Measurements from ENCODE around the gene NAPB. TPM values are rescaled to one million over a fixed set of nuclear protein-coding genes. Genes with fewer than 3 reads are reported as not detected.

Gene NAPB
- total and polyA plus RNA-seq, 10 of the 15 experiments (the other 5 are each of a cell fraction or from before 2014, with no cell fraction given) = 2.1 to 15.9 (median 7.2) TPM

DNA sequence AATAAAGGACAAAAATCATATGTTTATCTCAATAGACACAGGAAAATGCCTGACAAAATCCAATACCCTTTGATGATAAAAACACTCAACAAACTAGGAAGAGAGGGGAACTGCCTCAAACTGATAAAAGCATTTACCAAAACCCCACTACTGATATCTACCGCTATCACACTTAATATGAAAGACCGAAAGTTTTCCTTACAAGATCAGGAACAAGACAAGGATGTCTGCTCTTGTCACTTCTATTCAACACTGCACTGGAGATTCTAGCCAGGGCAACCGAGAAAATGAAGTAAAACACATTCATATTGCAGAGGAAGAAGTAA is 34.2 kb downstream of the NAPB start (continued):
- TF ChIP-seq, protein P1, sequence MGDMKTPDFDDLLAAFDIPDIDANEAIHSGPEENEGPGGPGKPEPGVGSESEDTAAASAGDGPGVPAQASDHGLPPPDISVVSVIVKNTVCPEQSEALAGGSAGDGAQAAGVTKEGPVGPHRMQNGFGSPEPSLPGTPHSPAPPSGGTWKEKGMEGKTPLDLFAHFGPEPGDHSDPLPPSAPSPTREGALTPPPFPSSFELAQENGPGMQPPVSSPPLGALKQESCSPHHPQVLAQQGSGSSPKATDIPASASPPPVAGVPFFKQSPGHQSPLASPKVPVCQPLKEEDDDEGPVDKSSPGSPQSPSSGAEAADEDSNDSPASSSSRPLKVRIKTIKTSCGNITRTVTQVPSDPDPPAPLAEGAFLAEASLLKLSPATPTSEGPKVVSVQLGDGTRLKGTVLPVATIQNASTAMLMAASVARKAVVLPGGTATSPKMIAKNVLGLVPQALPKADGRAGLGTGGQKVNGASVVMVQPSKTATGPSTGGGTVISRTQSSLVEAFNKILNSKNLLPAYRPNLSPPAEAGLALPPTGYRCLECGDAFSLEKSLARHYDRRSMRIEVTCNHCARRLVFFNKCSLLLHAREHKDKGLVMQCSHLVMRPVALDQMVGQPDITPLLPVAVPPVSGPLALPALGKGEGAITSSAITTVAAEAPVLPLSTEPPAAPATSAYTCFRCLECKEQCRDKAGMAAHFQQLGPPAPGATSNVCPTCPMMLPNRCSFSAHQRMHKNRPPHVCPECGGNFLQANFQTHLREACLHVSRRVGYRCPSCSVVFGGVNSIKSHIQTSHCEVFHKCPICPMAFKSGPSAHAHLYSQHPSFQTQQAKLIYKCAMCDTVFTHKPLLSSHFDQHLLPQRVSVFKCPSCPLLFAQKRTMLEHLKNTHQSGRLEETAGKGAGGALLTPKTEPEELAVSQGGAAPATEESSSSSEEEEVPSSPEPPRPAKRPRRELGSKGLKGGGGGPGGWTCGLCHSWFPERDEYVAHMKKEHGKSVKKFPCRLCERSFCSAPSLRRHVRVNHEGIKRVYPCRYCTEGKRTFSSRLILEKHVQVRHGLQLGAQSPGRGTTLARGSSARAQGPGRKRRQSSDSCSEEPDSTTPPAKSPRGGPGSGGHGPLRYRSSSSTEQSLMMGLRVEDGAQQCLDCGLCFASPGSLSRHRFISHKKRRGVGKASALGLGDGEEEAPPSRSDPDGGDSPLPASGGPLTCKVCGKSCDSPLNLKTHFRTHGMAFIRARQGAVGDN (IDR thresholded peaks at IDR 0.05) = no peak

DNA sequence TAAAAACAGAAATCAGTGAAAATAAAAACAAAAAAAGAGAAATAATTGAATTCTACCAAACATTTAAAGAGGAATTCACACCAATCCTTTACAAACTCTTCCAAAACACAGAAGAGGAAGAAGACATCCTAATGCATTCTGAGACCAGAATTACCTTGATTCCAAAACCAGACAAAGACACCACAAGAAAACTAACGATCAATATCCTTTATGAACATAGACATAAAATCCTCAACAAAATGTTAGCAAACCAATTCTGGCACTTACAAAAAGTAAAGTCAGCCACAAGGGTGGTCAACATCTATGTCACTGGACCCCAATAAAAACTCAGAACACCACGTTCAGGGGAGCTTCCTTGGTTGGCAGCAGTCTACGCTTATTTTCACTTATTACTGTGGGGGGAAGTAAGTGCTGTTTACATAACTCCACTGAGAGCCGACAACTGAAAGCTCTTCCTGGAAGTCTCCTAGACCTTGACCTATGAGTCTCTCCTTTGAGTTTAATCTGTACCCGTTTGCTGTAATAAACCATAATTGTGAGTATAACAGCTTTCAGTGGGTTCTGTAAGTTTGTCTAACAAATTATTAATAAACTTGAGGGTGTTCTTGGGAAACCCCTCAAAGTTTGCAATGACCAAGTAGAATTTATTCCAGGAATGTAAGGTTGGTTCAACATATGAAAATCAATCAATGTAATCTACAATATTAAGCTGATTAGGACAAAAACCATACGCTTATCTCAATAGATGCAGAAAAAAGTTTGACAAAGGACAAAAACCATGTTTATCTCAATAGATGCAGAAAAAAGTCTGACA is 34.8 kb downstream of the NAPB start:
- RAD21 ChIA-PET (ENCODE audit: unreplicated experiment) = no interaction called here
- in situ Hi-C loops (cut with MboI) = no loop called here
- no peak overlapping the region for H3K4me3 ChIP-seq
- POLR2A ChIA-PET = no interaction called here
- FAIRE-seq (no peak), DNase-seq (ENCODE audit: low read depth, low spot score) (no peak), ATAC-seq (no peak)
- CTCF ChIA-PET = no interaction called here
- BruUV-seq (replicated peaks) = no TSS peak
- no peaks in the 10 kb centered on the region for H3K9me3 ChIP-seq (replicated peaks; ENCODE audit: control insufficient read depth, insufficient read depth, low read length)
- H4K20me1 ChIP-seq (ENCODE audit: control insufficient read depth, insufficient read depth) = no peaks in the 10 kb centered on the region
- no peaks in the 10 kb centered on the region for H3K79me2 ChIP-seq (ENCODE audit: control insufficient read depth, insufficient read depth, low read length)
- intact Hi-C loops (cut with micrococcal nuclease; ENCODE audit: unreplicated experiment) = no loop called here
- no peaks in the 10 kb centered on the region for H3K27me3 ChIP-seq (replicated peaks in 1 of 2; ENCODE audit: control insufficient read depth in 2 of 2, insufficient read depth in 2 of 2, low read length in 1 of 2)
- H3K9ac ChIP-seq (ENCODE audit: control insufficient read depth, insufficient read depth, low read length) = no peak overlapping the region
- no peak overlapping the region for H2AFZ ChIP-seq (ENCODE audit: control insufficient read depth, low read depth, low read length)
- no peak overlapping the region for H3K27ac ChIP-seq (ENCODE audit: control insufficient read depth, insufficient read depth)
- no peaks in the 10 kb centered on the region for H3K4me1 ChIP-seq (ENCODE audit: control insufficient read depth, insufficient read depth, low read length)
- 71% methylated on average over 6 of the region's 6 CpGs for WGBS (ENCODE audit: insufficient coverage, insufficient replicate concordance, low lambda C conversion rate, missing lambda C conversion rate)
- SMC1A ChIA-PET (ENCODE audit: uncharacterized antibody, unreplicated experiment) = interaction anchor here (0.8 to 1.3 kb wide), 2 partner anchors 19 to 80 kb away, joined by 3 read pairs; no protein-coding TSS in a partner anchor
- peaks cover 0 to 13% of the 10 kb centered on the region in 2 experiments for H3K36me3 ChIP-seq (ENCODE audit: control insufficient read depth in 2 of 2, insufficient read depth in 2 of 2, low read length in 1 of 2)
- no peak overlapping the region for H3K4me2 ChIP-seq (ENCODE audit: control insufficient read depth, insufficient read depth)
- no peak for TF ChIP-seq SREBF1 (IDR thresholded peaks at IDR 0.05; ENCODE audit: low read length)
- no peak for TF ChIP-seq PAX8 (IDR thresholded peaks at IDR 0.05)
- no peak for TF ChIP-seq CEBPB (IDR thresholded peaks at IDR 0.05; ENCODE audit: borderline replicate concordance in 1 of 2, low read depth in 2 of 2, low read length in 2 of 2)
- TF ChIP-seq, protein P2, sequence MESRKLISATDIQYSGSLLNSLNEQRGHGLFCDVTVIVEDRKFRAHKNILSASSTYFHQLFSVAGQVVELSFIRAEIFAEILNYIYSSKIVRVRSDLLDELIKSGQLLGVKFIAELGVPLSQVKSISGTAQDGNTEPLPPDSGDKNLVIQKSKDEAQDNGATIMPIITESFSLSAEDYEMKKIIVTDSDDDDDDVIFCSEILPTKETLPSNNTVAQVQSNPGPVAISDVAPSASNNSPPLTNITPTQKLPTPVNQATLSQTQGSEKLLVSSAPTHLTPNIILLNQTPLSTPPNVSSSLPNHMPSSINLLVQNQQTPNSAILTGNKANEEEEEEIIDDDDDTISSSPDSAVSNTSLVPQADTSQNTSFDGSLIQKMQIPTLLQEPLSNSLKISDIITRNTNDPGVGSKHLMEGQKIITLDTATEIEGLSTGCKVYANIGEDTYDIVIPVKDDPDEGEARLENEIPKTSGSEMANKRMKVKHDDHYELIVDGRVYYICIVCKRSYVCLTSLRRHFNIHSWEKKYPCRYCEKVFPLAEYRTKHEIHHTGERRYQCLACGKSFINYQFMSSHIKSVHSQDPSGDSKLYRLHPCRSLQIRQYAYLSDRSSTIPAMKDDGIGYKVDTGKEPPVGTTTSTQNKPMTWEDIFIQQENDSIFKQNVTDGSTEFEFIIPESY (IDR thresholded peaks at IDR 0.05) = no peak
- no peak for TF ChIP-seq WRNIP1 (IDR thresholded peaks at IDR 0.05; ENCODE audit: borderline replicate concordance, low read depth, low read length)
- TF ChIP-seq, protein P3, sequence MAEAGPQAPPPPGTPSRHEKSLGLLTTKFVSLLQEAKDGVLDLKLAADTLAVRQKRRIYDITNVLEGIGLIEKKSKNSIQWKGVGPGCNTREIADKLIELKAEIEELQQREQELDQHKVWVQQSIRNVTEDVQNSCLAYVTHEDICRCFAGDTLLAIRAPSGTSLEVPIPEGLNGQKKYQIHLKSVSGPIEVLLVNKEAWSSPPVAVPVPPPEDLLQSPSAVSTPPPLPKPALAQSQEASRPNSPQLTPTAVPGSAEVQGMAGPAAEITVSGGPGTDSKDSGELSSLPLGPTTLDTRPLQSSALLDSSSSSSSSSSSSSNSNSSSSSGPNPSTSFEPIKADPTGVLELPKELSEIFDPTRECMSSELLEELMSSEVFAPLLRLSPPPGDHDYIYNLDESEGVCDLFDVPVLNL (IDR thresholded peaks at IDR 0.05; ENCODE audit: low read depth, low read length) = no peak
- no peak for TF ChIP-seq NRF1 (conservative IDR thresholded peaks at IDR 0.05; ENCODE audit: low read depth, low read length)
- no peak for TF ChIP-seq FOS (IDR thresholded peaks at IDR 0.05; ENCODE audit: borderline replicate concordance, extremely low read depth, insufficient read length)
- no peak for TF ChIP-seq RELA (IDR thresholded peaks at IDR 0.05; ENCODE audit: borderline replicate concordance, partially characterized antibody)
- no peak for TF ChIP-seq MXI1 (IDR thresholded peaks at IDR 0.05; ENCODE audit: low read depth, low read length)
- no peak for TF ChIP-seq ESRRA (IDR thresholded peaks at IDR 0.05; ENCODE audit: low read length)
- TF ChIP-seq ZBED1 (IDR thresholded peaks at IDR 0.05; ENCODE audit: borderline replicate concordance) = no peak
- TF ChIP-seq, protein P4, sequence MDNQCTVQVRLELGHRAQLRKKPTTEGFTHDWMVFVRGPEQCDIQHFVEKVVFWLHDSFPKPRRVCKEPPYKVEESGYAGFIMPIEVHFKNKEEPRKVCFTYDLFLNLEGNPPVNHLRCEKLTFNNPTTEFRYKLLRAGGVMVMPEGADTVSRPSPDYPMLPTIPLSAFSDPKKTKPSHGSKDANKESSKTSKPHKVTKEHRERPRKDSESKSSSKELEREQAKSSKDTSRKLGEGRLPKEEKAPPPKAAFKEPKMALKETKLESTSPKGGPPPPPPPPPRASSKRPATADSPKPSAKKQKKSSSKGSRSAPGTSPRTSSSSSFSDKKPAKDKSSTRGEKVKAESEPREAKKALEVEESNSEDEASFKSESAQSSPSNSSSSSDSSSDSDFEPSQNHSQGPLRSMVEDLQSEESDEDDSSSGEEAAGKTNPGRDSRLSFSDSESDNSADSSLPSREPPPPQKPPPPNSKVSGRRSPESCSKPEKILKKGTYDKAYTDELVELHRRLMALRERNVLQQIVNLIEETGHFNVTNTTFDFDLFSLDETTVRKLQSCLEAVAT (IDR thresholded peaks at IDR 0.05) = no peak

Measured in GM12878 (cell line).